GM19240 (cell line): ENCODE data around the gene NADK.
A peak's percentile ranks its signal among the peaks of the same experiment; 100 is the strongest.
"Not testable (repeated sequence)": the region's sequence is repeated elsewhere in the genome, so short reads cannot be mapped to it uniquely, and the experiment has no call there.

Experiments
- DNase-seq: peaks from one replicate; pipeline ENCODE4 v3.0.0; 2011; ENCODE audit warnings: low spot score; ENCODE audit not compliant: insufficient read length

NADK gene

GRCh38 chr1:1748686-1749321 is 29.5 kb downstream of the NADK start:
- no peak for DNase-seq

- not testable (repeated sequence) for DNase-seq
These were observed 31.7 kb downstream of the NADK start for GRCh38 chr1:1746566-1746909.

GRCh38 chr1:1745651-1746565 is 32.4 kb downstream of the NADK start:
- DNase-seq = not testable (repeated sequence)

- not testable (repeated sequence) for DNase-seq
These were observed 35.7 kb downstream of the NADK start for GRCh38 chr1:1742529-1742928.

- not testable (repeated sequence) for DNase-seq
These were observed 37.3 kb downstream of the NADK start for GRCh38 chr1:1741013-1741412.

- not testable (repeated sequence) for DNase-seq
These were observed 39.4 kb downstream of the NADK start for GRCh38 chr1:1738799-1739337.

GRCh38 chr1:1737675-1738590 is 40.3 kb downstream of the NADK start:
- DNase-seq = not testable (repeated sequence)

GRCh38 chr1:1732381-1732780 is 45.9 kb downstream of the NADK start:
- no peak for DNase-seq

- DNase-seq = no peak
These were observed 47.4 kb downstream of the NADK start for GRCh38 chr1:1730870-1731269.

- not testable (repeated sequence) for DNase-seq
These were observed 48.0 kb downstream of the NADK start for GRCh38 chr1:1730230-1730629.

- DNase-seq = not testable (repeated sequence)
These were observed 49.0 kb downstream of the NADK start for GRCh38 chr1:1729116-1729816.

- DNase-seq = not testable (repeated sequence)
These were observed 49.8 kb downstream of the NADK start for GRCh38 chr1:1728308-1729005.

GRCh38 chr1:1727131-1727651 is 51.1 kb downstream of the NADK start:
- not testable (repeated sequence) for DNase-seq

- DNase-seq = not testable (repeated sequence)
These were observed 52.2 kb downstream of the NADK start for GRCh38 chr1:1726088-1726487.

GRCh38 chr1:1724035-1724864 is 54.0 kb downstream of the NADK start, which contains the start of gene CDK11A:
CDK11A (minus strand) TSS chr1:1724357; CDS start chr1:1722818, 1,539 bp downstream.
- peak; percentile 92 for DNase-seq

GRCh38 chr1:1721201-1721600 is 57.1 kb downstream of the NADK start:
- no peak for DNase-seq

- not testable (repeated sequence) for DNase-seq
These were observed 63.0 kb downstream of the NADK start for GRCh38 chr1:1715109-1715883.

GRCh38 chr1:1707897-1708296 is 70.4 kb downstream of the NADK start:
- not testable (repeated sequence) for DNase-seq
